ENCODE data around the gene PMM2.

PMM2 gene

GRCh38 chr16:8818504-8819270 is 21.0 kb downstream of the PMM2 start:
- TF ChIP-seq CTCF (IDR thresholded peaks at IDR 0.05; ENCODE audit: borderline replicate concordance, insufficient read depth, low read depth, low read length), result no peak
- no peak overlapping the region for H3K4me3 ChIP-seq (ENCODE audit: low read depth, low read length)

- TF ChIP-seq CTCF (IDR thresholded peaks at IDR 0.05; ENCODE audit: borderline replicate concordance, insufficient read depth, low read depth, low read length), result no peak
- H3K4me3 ChIP-seq (ENCODE audit: low read depth, low read length), result no peak overlapping the region
Observed at GRCh38 chr16:8819411-8820034, 21.9 kb downstream of the PMM2 start.

GRCh38 chr16:8822403-8822802 is 24.8 kb downstream of the PMM2 start:
- H3K4me3 ChIP-seq (ENCODE audit: low read depth, low read length), result no peak overlapping the region
- TF ChIP-seq CTCF (IDR thresholded peaks at IDR 0.05; ENCODE audit: borderline replicate concordance, insufficient read depth, low read depth, low read length), result no peak

- no peak overlapping the region for H3K4me3 ChIP-seq (ENCODE audit: low read depth, low read length)
- no peak for TF ChIP-seq CTCF (IDR thresholded peaks at IDR 0.05; ENCODE audit: borderline replicate concordance, insufficient read depth, low read depth, low read length)
Observed at GRCh38 chr16:8826278-8826879, 28.7 kb downstream of the PMM2 start.

- no peak overlapping the region for H3K4me3 ChIP-seq (ENCODE audit: low read depth, low read length)
- TF ChIP-seq CTCF (IDR thresholded peaks at IDR 0.05; ENCODE audit: borderline replicate concordance, insufficient read depth, low read depth, low read length), result no peak
Observed at GRCh38 chr16:8828541-8829165, 31.0 kb downstream of the PMM2 start.

GRCh38 chr16:8831450-8831849 is 33.8 kb downstream of the PMM2 start:
- no peak overlapping the region for H3K4me3 ChIP-seq (ENCODE audit: low read depth, low read length)
- TF ChIP-seq CTCF (IDR thresholded peaks at IDR 0.05; ENCODE audit: borderline replicate concordance, insufficient read depth, low read depth, low read length), result no peak
